Stimulated activated CD8-positive, alpha-beta memory T cell treated with anti-CD3 and anti-CD28 coated beads, Interleukin-15, amount 100 ng/mL, for 1 hour (primary cell): ENCODE data around the gene ARHGEF3.

Experiments used
- DNase-seq: peaks from one replicate; pipeline ENCODE4 v3.0.0-alpha.2; 2020; ENCODE audit warnings: low read depth

ARHGEF3 gene, protein sequence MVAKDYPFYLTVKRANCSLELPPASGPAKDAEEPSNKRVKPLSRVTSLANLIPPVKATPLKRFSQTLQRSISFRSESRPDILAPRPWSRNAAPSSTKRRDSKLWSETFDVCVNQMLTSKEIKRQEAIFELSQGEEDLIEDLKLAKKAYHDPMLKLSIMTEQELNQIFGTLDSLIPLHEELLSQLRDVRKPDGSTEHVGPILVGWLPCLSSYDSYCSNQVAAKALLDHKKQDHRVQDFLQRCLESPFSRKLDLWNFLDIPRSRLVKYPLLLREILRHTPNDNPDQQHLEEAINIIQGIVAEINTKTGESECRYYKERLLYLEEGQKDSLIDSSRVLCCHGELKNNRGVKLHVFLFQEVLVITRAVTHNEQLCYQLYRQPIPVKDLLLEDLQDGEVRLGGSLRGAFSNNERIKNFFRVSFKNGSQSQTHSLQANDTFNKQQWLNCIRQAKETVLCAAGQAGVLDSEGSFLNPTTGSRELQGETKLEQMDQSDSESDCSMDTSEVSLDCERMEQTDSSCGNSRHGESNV

GRCh38 chr3:56801662-56802377, at the start of gene ARHGEF3:
Gene ARHGEF3 (minus strand): TSS chr3:56801949. CDS start chr3:56801798, 151 bp downstream.
- DNase-seq, result peak; percentile 71

GRCh38 chr3:56849698-56850097, 47.9 kb upstream of the ARHGEF3 start:
- no peak for DNase-seq

DNA sequence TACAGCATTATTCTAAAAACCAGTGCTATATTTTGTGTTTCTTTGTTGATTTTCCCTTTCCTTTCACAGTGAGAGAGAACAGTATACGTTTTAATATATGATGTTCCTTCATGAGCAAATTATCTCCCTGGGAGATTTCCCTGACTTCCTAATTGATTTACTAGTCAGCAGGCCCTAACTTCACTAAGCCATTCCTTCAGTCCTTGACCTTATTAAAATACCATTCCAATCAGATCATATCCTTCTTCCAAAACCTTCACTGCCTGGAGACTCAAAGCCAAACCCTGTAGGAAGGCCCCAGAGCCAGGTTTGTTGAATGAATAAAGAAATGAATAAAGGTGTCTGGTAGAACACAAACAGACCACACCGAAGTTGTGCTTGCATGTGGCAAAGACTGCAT, 43.8 kb upstream of the ARHGEF3 start:
- DNase-seq, result no peak

GRCh38 chr3:56844536-56844935, 42.8 kb upstream of the ARHGEF3 start:
- DNase-seq, result no peak

- DNase-seq, result no peak
Measured at GRCh38 chr3:56839784-56840715, 38.3 kb upstream of the ARHGEF3 start.

- DNase-seq, result no peak
Measured at GRCh38 chr3:56838448-56838847, 36.7 kb upstream of the ARHGEF3 start.

- no peak for DNase-seq
Measured at GRCh38 chr3:56837196-56837955, 35.6 kb upstream of the ARHGEF3 start.

- DNase-seq, result no peak
Measured at GRCh38 chr3:56836276-56837163, 34.8 kb upstream of the ARHGEF3 start.

GRCh38 chr3:56835650-56836227, 34.0 kb upstream of the ARHGEF3 start:
- no peak for DNase-seq

- DNase-seq, result no peak
Measured at GRCh38 chr3:56833536-56833935, 31.8 kb upstream of the ARHGEF3 start.

GRCh38 chr3:56833022-56833421, 31.3 kb upstream of the ARHGEF3 start:
- no peak for DNase-seq

DNA sequence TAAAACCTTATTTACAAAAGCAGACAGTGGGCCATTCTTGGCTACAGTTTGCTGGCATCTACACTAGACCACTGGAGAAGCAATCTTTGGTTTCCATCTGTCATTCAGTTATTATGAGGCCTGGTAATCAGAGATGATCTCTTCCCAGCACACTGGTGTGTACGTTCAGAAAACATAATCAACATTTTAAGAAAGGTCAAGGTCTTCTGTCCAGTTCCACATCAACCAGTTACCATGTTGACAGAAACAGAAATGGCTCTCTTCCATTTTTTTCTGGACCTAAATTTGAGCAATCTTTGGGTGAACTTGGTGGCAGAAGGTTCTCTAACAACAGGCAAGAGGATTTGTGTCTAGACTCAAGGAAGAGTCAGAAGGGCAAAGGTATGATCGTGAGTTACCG, 29.8 kb upstream of the ARHGEF3 start:
- DNase-seq, result no peak

DNA sequence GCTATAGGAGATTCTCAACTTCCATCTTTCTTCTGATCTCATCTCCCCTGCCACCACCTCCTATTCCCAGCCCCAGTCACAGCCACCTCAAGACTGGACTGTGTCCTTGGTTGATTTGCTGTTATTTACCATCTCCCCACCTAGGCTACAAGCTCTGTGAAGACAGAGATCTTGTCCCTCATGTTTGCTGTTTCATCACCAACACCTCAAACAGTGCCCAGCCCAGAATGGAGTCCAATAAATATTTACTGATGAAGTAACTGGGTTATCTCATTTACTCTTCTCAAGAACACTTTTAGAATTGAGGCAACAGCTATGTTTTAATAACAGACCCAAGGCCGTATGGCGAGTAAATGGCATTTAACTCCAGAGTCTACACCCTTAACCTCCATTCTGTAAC, 29.1 kb upstream of the ARHGEF3 start:
- DNase-seq, result no peak

DNA sequence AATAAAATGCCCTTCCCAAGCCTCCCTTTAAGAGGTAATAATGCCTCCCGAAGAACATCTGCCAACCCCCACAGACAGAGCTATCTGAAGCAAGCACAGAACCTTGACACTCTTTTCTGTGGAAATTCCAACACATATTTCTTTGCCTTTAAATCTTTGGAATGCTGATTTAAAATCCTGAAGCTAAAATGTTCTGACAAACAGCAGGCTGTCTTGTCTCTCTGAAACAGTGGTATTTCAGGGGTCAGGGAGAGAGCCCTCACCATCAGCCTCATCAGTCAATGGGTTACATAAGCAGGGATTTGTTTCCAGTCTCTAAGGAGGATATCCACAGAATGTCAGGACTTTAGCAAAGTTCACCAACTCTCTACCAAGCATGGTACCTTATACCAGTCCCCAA, 27.8 kb upstream of the ARHGEF3 start:
- no peak for DNase-seq

DNA sequence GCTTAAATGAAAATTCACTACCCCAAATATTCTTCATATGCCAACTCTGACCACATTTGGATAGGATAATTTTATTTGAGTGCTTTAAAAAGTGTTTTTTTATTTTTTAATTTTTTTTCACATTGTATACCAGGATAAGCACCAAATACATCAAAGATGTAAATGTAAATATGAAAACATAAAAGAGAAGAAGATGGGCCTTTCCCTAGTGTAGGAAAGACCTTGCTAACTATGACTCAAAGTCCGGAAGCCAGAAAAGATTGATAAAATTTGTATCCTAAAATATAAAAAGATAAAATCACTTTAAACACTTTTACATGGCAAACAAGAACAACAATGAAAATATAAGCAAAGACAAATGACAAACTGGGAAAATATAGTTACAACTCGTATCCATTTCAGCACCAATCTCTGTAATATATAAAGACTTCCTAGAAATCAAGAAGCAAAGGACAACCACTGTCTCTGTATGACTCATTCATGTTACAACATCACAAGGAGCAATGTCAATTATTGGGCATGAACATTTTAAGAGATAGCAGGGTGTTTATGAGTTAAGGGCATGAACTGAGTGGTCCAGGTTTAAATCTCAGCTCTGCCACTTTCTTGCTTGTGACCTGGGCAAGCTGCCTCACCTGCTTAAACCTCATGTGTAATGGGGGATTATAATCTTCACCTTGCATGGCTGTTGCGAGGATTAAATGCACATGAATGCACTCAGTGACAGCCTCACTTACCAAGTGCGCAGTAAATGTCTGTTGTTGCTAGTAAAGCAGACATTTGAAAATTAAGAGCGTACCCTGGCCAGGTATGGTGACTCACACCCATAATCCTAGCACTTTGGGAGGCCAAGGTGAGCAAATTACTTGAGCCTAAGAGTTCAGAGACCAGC, 25.3 kb upstream of the ARHGEF3 start:
- DNase-seq, result no peak

DNA sequence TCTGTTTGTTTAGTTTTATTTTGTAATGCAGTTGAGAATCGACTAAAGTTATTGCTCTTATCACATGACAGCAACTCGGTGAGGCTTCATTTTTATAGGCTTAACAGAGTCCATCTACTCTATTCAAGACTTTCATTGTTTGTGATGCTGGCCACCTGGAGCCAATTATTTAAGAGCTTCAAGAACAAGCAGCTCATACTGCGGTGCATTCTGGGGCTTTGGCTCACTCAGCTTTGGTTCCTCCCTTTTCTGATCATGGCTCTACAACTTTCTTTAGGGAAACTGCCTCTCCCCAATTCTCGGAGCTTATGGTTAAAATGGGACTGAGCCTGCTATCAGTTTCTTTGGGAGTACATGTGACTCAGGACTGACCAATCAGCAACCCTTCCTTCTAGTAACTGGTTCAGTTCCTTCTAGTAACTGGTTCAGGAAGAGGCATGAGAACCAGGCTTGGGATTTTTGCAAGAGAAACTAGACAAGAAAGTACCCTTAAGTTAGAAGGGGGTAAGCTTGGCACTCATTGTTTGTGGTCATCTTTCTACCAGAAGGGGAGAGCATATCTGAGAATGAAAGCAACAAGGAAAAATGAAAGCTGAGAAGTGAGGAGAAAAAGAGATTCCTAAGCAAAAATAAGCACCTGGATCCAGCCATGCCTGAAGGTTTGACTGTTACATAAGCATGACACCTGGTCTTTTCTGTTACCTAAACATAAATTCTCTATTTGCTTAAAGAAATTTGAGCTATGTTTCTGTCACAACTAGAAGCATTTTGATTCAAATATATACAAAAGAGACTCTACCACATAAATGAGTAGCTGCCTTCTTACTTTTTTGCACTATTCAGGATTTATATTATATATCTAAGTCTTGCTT, 24.1 kb upstream of the ARHGEF3 start:
- no peak for DNase-seq

DNA sequence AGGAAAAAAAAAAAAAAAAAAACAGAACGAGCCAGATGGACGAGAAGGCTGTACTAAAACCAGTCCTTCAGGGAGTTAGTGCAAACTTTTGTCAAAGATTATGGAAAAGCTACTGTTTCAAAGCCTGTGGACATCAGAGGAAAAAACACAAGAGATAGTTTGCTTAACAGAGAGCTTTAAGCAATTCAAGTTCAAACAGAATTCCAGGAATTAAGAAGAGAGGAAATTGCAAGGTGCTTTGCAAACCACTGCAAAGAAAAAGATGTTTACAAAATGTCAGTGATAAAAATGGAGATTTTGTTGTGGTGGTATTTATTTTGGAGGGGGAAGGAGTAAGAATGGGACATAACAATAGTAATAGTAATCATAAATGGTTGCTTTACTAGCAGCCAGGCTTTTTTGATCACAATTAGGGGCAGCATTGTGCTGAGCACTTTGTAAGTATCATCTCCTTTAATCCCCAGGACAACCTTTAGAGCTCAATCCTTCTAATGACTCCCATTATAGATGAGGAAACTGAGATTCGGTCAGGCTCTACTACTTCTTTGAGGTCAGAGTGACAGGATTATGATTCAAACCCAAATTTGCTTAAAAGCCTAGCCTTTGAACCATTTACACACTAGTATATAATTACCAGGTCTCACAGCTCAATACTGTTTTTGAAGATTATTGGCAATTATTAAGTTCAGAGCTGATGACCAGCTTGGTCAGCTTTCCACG, 22.4 kb upstream of the ARHGEF3 start:
- DNase-seq, result no peak
